Measurements from ENCODE around the gene ENGASE.

ENGASE gene

GRCh38 chr17:79064026-79064425 lies 10.6 kb upstream of the ENGASE start:
- H3K36me3 ChIP-seq (ENCODE audit: control insufficient read depth, insufficient read depth, low read length), result no peaks in the 10 kb centered on the region
- no peaks in the 10 kb centered on the region for H3K27me3 ChIP-seq (replicated peaks; ENCODE audit: control insufficient read depth, insufficient read depth, low read length)
- no peak for TF ChIP-seq CTCF (IDR thresholded peaks at IDR 0.05; ENCODE audit: insufficient read depth, low read length, poor library complexity, severe bottlenecking)
- no peak for DNase-seq (ENCODE audit: extremely low read depth, insufficient read length)
- H3K4me3 ChIP-seq (replicated peaks; ENCODE audit: low read depth, low read length), result no peak overlapping the region

- H3K27me3 ChIP-seq (replicated peaks; ENCODE audit: control insufficient read depth, insufficient read depth, low read length), result no peaks in the 10 kb centered on the region
- DNase-seq (ENCODE audit: extremely low read depth, insufficient read length), result no peak
- TF ChIP-seq CTCF (IDR thresholded peaks at IDR 0.05; ENCODE audit: insufficient read depth, low read length, poor library complexity, severe bottlenecking), result peak; percentile 53
- no peaks in the 10 kb centered on the region for H3K36me3 ChIP-seq (ENCODE audit: control insufficient read depth, insufficient read depth, low read length)
- H3K4me3 ChIP-seq (replicated peaks; ENCODE audit: low read depth, low read length), result no peak overlapping the region
Measured at GRCh38 chr17:79065105-79065670, 9.4 kb upstream of the ENGASE start.

GRCh38 chr17:79066963-79067362 lies 7.7 kb upstream of the ENGASE start:
- Histone ChIP-seq H3K4me3 (replicated peaks; ENCODE audit: low read depth, low read length) (no peak overlapping the region), H3K36me3 (ENCODE audit: control insufficient read depth, insufficient read depth, low read length) (no peaks in the 10 kb centered on the region), H3K27me3 (replicated peaks; ENCODE audit: control insufficient read depth, insufficient read depth, low read length) (no peaks in the 10 kb centered on the region)
- TF ChIP-seq CTCF (IDR thresholded peaks at IDR 0.05; ENCODE audit: insufficient read depth, low read length, poor library complexity, severe bottlenecking), result no peak
- no peak for DNase-seq (ENCODE audit: extremely low read depth, insufficient read length)

GRCh38 chr17:79070266-79070880 lies 4.3 kb upstream of the ENGASE start:
- no peaks in the 10 kb centered on the region for H3K27me3 ChIP-seq (replicated peaks; ENCODE audit: control insufficient read depth, insufficient read depth, low read length)
- DNase-seq (ENCODE audit: extremely low read depth, insufficient read length), result no peak
- H3K4me3 ChIP-seq (replicated peaks; ENCODE audit: low read depth, low read length), result no peak overlapping the region
- no peak for TF ChIP-seq CTCF (IDR thresholded peaks at IDR 0.05; ENCODE audit: insufficient read depth, low read length, poor library complexity, severe bottlenecking)
- H3K36me3 ChIP-seq (ENCODE audit: control insufficient read depth, insufficient read depth, low read length), result no peaks in the 10 kb centered on the region

GRCh38 chr17:79071161-79071740 lies 3.4 kb upstream of the ENGASE start:
- Histone ChIP-seq H3K4me3 (replicated peaks; ENCODE audit: low read depth, low read length) (no peak overlapping the region), H3K27me3 (replicated peaks; ENCODE audit: control insufficient read depth, insufficient read depth, low read length) (no peaks in the 10 kb centered on the region), H3K36me3 (ENCODE audit: control insufficient read depth, insufficient read depth, low read length) (no peaks in the 10 kb centered on the region)
- no peak for TF ChIP-seq CTCF (IDR thresholded peaks at IDR 0.05; ENCODE audit: insufficient read depth, low read length, poor library complexity, severe bottlenecking)
- DNase-seq (ENCODE audit: extremely low read depth, insufficient read length), result no peak

All from GM06990 (cell line).